HG03108 (cell line): ENCODE data around the gene CXCR5.

Experiments
- ATAC-seq: cut with Tn5 transposase; IDR thresholded peaks from one replicate; pipeline ENCODE4 v1.9.1; 2021; ENCODE audit warnings: moderate library complexity; ENCODE audit not compliant: unreplicated experiment

CXCR5 gene

GRCh38 chr11:118873804-118874203, 9.9 kb upstream of the CXCR5 start:
- ATAC-seq: no peak

GRCh38 chr11:118876286-118876685, 7.4 kb upstream of the CXCR5 start:
- ATAC-seq: no peak

DNA sequence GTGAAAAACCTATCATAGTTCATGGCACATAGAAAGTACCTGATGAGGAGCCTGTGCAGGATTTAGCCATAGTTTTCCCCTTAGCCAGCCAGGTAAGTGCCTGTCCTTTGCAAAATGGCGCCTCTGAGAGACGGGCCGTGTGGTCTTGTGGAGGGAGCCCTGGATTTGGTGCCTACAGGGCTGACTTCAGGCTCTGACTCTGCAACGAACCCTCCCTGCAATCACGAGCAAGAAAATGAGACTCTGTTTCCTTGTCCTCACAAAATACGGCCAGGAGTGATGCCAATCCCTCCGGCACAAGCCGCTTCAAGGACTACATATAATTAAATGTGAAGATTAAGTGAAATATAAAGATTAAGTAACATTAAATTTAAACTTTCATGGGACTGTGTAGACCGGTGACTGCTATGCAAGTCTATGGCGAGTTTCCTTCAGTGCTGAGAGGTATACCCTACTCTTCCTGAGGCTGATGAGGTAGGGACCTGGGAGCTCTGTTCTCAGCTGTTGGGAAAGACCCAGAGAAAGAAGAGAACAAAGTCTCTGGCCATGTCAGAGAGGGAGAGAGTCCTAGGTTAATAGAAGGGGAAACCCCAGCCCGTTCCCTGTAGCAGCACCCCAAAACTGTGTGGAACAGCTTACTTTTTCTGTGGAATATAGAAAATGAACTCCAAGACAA, 6.1 kb upstream of the CXCR5 start:
- no peak for ATAC-seq

GRCh38 chr11:118878163-118878563, 5.5 kb upstream of the CXCR5 start:
- no peak for ATAC-seq

DNA sequence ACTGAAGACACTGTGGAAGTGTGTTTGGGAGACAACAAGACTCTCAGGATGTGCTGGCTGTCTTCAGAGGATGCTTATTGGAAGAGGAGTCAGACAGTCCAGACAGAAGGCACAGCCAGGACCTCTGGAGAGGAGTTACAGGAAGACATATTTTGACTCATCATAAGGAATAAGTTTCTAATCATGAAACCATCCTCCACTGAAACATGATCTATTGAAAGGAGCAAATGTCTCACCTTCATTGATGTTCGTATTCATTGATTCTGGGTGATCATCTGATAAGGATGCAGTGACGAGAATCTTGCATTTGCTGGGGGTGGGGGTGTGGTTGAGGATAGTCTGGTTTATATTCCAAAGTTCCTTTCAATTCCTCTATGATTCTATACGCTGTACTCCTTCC, 2.5 kb upstream of the CXCR5 start:
- no peak for ATAC-seq

- no peak for ATAC-seq
These were observed 1.2 kb upstream of the CXCR5 start for GRCh38 chr11:118882491-118882890.

DNA sequence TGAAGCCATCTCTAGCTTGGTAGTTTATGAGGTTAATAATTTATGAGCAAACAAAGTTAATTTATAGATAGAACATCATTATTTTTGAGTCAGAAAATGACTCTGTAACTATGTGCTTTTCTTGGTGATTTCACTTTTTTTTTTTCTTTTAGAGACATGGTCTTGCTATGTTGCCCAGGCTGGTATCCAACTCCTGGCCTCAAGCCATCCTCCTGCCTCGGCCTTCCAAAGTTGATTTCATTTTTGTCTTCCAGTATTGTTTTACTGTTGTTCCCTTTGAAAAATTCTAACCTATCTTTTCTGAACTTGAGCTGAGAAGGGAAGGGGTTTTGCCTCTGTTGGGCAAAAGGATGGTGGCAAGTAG, 706 bp upstream of the CXCR5 start:
- no peak for ATAC-seq

GRCh38 chr11:118884875-118885274, 1.2 kb downstream of the CXCR5 start:
- no peak for ATAC-seq

DNA sequence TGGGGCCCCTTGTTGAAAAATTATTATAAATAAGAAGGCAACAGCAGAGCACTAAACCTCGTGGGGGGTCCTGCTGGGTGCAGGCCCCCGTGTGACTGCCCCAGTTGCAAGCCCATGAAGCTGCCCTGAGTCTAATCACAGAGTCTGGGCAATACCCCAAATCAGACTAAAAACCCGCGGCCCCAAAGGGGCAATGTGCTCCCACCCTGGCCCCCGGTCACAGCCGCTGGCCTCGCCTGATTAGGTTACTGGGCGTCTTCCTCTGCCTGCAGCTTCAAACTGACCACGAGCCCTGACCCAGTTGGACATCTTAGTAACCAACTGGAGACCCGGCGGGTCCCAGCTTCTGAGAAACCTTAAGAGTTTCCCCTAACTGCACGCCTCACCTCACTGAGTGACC, 1.6 kb downstream of the CXCR5 start:
- ATAC-seq: no peak

GRCh38 chr11:118885831-118886565, 2.3 kb downstream of the CXCR5 start:
- no peak for ATAC-seq

DNA sequence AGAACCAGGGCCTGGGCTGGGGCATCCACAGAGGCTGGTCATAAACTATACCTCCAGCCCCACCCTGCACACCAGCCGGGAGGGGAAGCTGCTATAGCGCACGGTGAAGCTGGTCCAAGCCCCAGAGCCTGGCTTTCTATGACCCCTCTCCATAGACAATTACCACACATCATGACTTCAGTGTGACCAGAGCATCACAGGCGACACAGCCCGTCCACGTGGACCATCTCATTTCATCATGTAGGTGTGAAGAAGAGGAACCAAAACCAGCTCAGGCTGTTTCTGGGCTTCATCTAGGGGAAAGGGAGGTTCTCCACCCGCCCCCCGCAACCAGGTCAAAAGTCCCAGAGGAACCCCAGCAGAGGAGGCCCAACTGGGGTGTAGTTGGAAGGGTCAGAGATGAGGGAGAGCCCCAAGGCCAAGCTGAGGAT, 3.0 kb downstream of the CXCR5 start:
- no peak for ATAC-seq

GRCh38 chr11:118887206-118887605, 3.5 kb downstream of the CXCR5 start:
- ATAC-seq: no peak

DNA sequence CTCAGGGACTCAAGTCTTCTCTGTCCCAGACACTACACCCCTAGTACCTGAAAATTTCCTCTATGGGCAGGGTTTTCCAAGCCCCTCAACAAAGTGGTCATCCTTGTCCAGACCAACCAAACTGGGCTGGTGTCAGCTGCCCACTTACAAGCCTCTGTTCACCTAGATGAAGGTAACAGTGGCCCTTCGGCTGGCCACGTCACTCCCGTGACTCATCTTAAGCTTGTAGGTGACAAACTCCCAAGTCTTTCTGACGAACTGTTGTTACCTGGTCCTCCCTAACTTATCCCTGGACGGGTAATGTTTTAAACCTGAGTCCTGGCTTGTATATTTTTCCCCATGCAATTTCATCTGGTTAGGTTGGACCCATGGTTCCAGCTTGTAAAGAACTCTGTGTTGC, 4.7 kb downstream of the CXCR5 start:
- ATAC-seq: no peak

GRCh38 chr11:118889797-118890196, 6.1 kb downstream of the CXCR5 start:
- no peak for ATAC-seq

DNA sequence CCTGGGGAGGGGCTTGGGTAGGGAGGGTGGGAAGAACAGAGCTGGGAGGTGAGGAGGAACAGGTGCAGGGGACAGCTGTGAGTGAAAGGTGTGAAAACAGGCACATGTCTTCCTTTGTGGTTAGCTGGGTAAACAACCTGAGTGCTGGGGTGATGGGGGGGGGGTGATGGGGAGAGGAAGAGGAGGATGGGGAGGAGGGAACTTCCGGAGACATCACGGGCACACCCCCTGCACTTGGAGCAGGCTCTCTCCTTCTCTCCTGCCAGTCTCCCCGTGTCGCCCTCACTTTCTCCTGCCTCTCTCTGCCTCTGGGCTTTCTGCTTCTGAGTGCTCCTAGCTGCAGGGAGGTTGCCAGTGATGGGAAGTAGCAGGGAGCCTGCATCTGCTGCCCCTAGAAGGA, 8.8 kb downstream of the CXCR5 start:
- ATAC-seq: no peak

DNA sequence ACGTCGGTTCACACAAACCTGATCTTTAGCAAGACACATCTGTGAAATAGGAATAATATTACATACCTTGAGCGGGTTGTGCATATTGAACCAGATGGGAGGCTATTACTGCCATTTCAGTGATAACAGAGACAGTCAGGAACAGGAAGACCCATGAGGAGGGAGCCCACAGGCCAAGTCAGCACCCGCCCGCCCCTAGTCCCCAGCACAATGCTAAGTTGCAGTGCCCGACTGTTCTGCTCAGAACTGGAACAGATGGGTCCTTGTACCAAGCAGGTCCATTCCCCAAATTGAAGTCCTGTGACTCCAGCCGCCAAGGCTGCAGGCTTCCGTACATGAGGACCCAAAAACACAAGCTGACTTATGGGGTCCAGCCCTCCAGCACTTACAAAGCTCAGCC, 9.3 kb downstream of the CXCR5 start:
- no peak for ATAC-seq

GRCh38 chr11:118893662-118894061, 10.0 kb downstream of the CXCR5 start:
- ATAC-seq: no peak

DNA sequence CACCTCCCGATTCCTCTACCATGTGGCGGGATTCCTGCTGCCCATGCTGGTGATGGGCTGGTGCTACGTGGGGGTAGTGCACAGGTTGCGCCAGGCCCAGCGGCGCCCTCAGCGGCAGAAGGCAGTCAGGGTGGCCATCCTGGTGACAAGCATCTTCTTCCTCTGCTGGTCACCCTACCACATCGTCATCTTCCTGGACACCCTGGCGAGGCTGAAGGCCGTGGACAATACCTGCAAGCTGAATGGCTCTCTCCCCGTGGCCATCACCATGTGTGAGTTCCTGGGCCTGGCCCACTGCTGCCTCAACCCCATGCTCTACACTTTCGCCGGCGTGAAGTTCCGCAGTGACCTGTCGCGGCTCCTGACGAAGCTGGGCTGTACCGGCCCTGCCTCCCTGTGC, 10.5 kb downstream of the CXCR5 start:
- ATAC-seq: no peak

DNA sequence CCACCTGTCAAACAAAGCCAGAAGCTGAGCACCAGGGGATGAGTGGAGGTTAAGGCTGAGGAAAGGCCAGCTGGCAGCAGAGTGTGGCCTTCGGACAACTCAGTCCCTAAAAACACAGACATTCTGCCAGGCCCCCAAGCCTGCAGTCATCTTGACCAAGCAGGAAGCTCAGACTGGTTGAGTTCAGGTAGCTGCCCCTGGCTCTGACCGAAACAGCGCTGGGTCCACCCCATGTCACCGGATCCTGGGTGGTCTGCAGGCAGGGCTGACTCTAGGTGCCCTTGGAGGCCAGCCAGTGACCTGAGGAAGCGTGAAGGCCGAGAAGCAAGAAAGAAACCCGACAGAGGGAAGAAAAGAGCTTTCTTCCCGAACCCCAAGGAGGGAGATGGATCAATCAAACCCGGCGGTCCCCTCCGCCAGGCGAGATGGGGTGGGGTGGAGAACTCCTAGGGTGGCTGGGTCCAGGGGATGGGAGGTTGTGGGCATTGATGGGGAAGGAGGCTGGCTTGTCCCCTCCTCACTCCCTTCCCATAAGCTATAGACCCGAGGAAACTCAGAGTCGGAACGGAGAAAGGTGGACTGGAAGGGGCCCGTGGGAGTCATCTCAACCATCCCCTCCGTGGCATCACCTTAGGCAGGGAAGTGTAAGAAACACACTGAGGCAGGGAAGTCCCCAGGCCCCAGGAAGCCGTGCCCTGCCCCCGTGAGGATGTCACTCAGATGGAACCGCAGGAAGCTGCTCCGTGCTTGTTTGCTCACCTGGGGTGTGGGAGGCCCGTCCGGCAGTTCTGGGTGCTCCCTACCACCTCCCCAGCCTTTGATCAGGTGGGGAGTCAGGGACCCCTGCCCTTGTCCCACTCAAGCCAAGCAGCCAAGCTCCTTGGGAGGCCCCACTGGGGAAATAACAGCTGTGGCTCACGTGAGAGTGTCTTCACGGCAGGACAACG, 11.7 kb downstream of the CXCR5 start:
- peak; percentile 62 for ATAC-seq

- ATAC-seq: no peak
These were observed 12.8 kb downstream of the CXCR5 start for GRCh38 chr11:118896472-118896913.

- no peak for ATAC-seq
These were observed 13.4 kb downstream of the CXCR5 start for GRCh38 chr11:118896921-118897591.
